ENCODE results near the gene YOD1.
"Not testable (repeated sequence)": the region's sequence is repeated elsewhere in the genome, so short reads cannot be mapped to it uniquely, and the experiment has no call there.

Gene YOD1

GRCh38 chr1:207049054-207049453 lies 2.0 kb downstream of the YOD1 start:
- DNase-seq (ENCODE audit: low read depth): no peak

- DNase-seq (ENCODE audit: low read depth): no peak
Observed at GRCh38 chr1:207048041-207048440, 3.0 kb downstream of the YOD1 start.

DNA sequence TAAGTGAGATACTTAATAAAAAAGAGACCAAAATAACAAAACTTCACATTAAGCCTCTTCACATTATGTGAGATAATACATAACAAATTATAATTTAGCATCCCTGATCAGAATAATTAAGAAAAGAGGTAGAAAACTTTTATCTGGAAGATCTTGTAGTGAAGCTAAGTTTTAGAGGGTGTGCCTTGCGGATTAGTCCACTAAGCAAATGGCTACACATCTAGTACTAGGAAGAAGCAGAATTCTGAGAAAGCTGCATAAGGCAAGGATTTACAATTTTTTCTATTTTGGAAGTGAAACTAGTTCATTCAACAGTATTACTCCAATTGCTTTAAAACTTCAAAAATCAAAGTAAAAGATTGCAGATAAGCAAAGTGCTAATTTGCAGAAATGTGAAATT lies 3.5 kb downstream of the YOD1 start:
- no peak for DNase-seq (ENCODE audit: low read depth)

DNA sequence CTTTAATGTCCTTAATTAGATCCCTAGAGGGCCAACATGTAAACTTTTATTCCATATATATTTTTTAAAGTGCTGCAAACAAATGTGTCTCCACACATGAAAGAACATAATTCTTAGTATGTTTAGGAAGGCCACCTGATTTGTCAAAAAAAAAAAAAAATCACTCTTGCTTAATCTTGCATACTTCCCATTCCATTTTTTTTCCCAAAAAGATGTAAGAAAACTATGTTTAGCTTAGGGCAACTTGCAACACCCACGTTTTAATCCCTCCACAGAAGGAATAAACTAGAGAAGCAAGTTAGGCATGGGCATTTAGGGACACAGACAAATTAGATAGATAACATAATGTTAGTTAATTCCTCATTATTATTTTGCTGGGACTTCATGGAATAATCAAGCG lies 5.6 kb downstream of the YOD1 start:
- no peak for DNase-seq (ENCODE audit: low read depth)

DNA sequence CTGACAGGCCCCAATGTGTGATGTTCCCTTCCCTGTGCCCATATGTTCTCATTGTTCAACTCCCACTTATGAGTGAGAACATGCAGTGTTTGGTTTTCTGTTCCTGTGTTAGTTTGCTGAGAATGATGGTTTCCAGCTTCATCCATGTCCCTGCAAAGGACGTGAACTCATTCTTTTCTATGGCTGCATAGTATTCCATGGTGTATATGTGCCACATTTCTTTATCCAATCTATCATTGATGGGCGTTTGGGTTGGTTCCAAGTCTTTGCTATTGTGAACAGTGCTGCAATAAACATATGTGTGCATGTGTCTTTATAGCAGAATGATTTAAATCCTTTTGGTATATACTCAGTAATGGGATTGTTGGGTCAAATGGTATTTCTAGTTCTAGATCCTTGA lies 9.6 kb downstream of the YOD1 start:
- DNase-seq (ENCODE audit: low read depth): not testable (repeated sequence)

GRCh38 chr1:207040181-207040533 lies 10.9 kb downstream of the YOD1 start:
- DNase-seq (ENCODE audit: low read depth): no peak

GRCh38 chr1:207039380-207040180 lies 11.4 kb downstream of the YOD1 start:
- DNase-seq (ENCODE audit: low read depth): no peak

GRCh38 chr1:207036865-207037264 lies 14.1 kb downstream of the YOD1 start:
- DNase-seq (ENCODE audit: low read depth): no peak

GRCh38 chr1:207035877-207036551 lies 15.0 kb downstream of the YOD1 start:
- DNase-seq (ENCODE audit: low read depth): no peak

DNA sequence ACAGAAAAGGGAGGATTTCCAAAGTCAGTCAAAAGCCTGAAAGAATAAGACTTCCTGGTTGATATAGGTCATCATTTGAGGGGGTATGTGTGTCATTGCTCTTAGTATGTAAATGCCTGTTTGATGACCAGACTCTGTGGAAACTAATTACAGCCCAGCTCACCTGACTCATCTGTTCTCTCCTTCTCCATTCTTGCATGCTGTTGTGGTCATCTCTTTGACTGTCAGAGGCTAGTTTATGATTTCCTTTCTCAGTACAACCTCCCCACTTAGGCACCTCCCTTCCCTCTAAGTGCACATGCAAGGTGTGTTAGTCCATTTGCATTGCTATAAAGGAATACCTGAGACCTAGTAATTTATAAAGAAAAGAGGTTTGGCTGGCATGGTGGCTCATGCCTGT lies 16.0 kb downstream of the YOD1 start:
- DNase-seq (ENCODE audit: low read depth): no peak

GRCh38 chr1:207034208-207034607 lies 16.8 kb downstream of the YOD1 start:
- DNase-seq (ENCODE audit: low read depth): no peak

- DNase-seq (ENCODE audit: low read depth): no peak
Observed at GRCh38 chr1:207033302-207033701, 17.7 kb downstream of the YOD1 start.

GRCh38 chr1:207032528-207033017 lies 18.4 kb downstream of the YOD1 start, which contains the start of gene C1orf116:
TSS of gene C1orf116 (minus strand) at chr1:207032756. CDS start at chr1:207027598, 5,158 bp downstream.
- DNase-seq (ENCODE audit: low read depth): no peak

DNA sequence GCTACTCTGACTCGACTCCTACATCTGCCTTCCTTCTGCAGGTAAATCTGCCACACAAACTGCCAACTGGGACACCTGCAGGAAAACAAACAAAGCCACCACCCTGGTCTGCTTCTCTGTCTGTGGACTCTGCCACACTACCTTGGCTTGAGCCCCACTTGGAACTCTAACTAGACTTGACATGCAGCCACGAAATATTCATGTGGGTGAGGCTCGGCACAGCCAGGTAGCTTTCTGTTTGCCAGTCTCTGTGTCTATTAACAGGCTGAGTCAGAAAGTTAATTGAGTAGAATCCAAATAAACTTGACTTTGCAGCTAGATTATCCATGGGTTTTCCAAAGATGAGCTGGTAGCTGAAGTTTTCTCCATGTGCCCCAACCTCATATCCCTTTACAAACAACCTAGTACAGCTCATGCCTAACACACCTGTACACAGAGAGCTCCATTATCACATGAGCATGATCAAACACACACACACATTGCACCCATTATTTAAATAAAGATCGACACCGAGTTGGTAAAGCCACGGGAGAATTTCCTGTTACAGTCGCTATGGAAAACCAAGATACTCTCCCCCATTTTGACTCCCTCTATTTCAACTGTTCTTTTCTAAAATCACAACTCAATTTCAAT lies 19.3 kb downstream of the YOD1 start:
- no peak for DNase-seq (ENCODE audit: low read depth)

GRCh38 chr1:207031016-207031415 lies 20.0 kb downstream of the YOD1 start:
- no peak for DNase-seq (ENCODE audit: low read depth)

DNA sequence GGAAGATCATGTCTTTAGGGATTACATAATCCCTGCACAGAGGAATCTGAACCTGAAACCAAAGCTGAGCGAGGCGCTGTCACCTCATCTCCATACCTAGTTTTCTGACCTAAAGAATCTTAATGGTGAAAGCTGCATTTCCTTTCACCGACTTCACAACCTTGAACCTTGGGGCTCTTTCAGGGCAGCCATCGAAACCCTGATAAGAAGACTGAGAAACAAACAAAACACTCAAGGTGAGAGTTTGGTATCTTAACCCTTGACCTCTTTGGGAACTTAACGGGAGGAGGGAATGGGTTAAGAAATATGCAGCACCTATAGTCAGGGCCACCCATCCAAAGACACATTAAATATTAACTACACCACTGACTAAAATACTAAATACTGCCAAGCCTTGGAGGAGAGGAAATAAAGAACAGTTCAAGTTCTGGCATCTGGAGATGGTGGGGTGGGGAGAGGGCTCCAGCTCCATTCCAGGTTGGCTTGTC lies 20.4 kb downstream of the YOD1 start:
- DNase-seq (ENCODE audit: low read depth): no peak

DNA sequence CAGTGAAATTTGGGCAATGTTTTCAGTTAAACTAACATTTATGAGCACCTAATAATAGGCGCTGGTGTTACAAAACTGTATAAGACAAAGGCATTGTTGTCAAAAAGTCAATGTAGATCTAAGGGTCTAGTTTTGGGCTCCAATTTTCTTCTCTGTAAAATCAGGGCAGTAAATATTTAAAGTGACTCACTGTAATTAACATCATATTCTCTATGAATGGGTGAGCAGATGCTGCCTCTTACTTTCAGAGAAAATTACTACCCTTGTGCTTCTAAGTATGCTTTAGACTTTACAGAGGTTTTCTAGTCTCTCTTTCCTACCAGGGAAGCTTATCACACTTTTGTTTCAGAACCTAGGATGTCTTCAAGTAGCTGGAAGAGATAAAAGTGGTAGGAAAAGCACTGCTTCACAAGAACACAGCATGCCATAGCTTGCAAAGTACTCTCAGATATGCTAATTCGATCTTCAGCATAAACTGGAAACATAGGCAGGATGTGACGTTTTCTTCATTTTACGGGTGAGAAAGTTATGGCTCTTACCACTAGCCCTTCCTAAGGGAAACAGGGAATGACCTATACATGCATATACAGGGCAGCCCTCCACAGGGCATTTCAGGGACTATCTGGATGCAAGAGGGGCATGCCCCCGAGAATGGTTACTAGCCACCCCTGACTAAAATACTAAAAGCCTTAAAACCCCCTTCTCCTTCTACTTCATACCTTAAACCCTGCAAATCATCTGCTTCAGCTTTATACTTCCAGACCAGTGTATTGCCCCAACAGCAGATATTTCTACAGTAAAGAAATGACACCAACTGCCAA lies 21.1 kb downstream of the YOD1 start:
- no peak for DNase-seq (ENCODE audit: low read depth)

- no peak for DNase-seq (ENCODE audit: low read depth)
Observed at GRCh38 chr1:207028884-207029650, 21.9 kb downstream of the YOD1 start.

- no peak for DNase-seq (ENCODE audit: low read depth)
Observed at GRCh38 chr1:207027921-207028320, 23.1 kb downstream of the YOD1 start.

- no peak for DNase-seq (ENCODE audit: low read depth)
Observed at GRCh38 chr1:207027206-207027777, 23.7 kb downstream of the YOD1 start.

- no peak for DNase-seq (ENCODE audit: low read depth)
Observed at GRCh38 chr1:207026104-207026534, 24.9 kb downstream of the YOD1 start.
